EL (cell line): ENCODE measurements around the gene LDLRAD3.
"Not testable (repeated sequence)": the region's sequence is repeated elsewhere in the genome, so short reads cannot be mapped to it uniquely, and the experiment has no call there.

Experiments
- DNase-seq: peaks from one replicate; pipeline ENCODE4 v3.0.0-alpha.2; 2016

LDLRAD3 gene

GRCh38 chr11:36186340-36187175, 242.7 kb downstream of the LDLRAD3 start:
- peak; percentile 27 for DNase-seq

- DNase-seq: no peak
These were observed 243.8 kb downstream of the LDLRAD3 start for GRCh38 chr11:36187622-36188021.

- DNase-seq: not testable (repeated sequence)
These were observed 245.9 kb downstream of the LDLRAD3 start for GRCh38 chr11:36189735-36190134.

GRCh38 chr11:36191941-36192340, 248.1 kb downstream of the LDLRAD3 start:
- no peak for DNase-seq

- no peak for DNase-seq
These were observed 248.8 kb downstream of the LDLRAD3 start for GRCh38 chr11:36192425-36193289.

- DNase-seq: no peak
These were observed 249.4 kb downstream of the LDLRAD3 start for GRCh38 chr11:36193290-36193619.

- peak; percentile 8 for DNase-seq
These were observed 249.9 kb downstream of the LDLRAD3 start for GRCh38 chr11:36193721-36194120.

GRCh38 chr11:36195496-36196354, 251.9 kb downstream of the LDLRAD3 start:
- no peak for DNase-seq

GRCh38 chr11:36196411-36196998, 252.6 kb downstream of the LDLRAD3 start:
- no peak for DNase-seq

GRCh38 chr11:36201411-36201810, 257.5 kb downstream of the LDLRAD3 start:
- DNase-seq: no peak

GRCh38 chr11:36205536-36205935, 261.7 kb downstream of the LDLRAD3 start:
- no peak for DNase-seq

- DNase-seq: no peak
These were observed 266.7 kb downstream of the LDLRAD3 start for GRCh38 chr11:36210529-36210928.

- DNase-seq: no peak
These were observed 268.0 kb downstream of the LDLRAD3 start for GRCh38 chr11:36211761-36212430.

- DNase-seq: no peak
These were observed 268.9 kb downstream of the LDLRAD3 start for GRCh38 chr11:36212564-36213392.

- no peak for DNase-seq
These were observed 269.6 kb downstream of the LDLRAD3 start for GRCh38 chr11:36213393-36213840.

- no peak for DNase-seq
These were observed 270.6 kb downstream of the LDLRAD3 start for GRCh38 chr11:36214480-36214879.

- DNase-seq: no peak
These were observed 271.3 kb downstream of the LDLRAD3 start for GRCh38 chr11:36214976-36215692.

- no peak for DNase-seq
These were observed 271.8 kb downstream of the LDLRAD3 start for GRCh38 chr11:36215693-36216060.

- peak; percentile 22 for DNase-seq
These were observed 272.3 kb downstream of the LDLRAD3 start for GRCh38 chr11:36216061-36216615.
